SU-DHL-6 (cell line): ENCODE measurements around the gene LIN28B.

Source experiments
- CTCF ChIP-seq: fragments of 200-600 bp; sonication (generic); IDR thresholded peaks from one replicate; pipeline ENCODE4 v1.5.1; 2017; ENCODE audit warnings: antibody characterized with exemption, mild to moderate bottlenecking, low read length, moderate library complexity; ENCODE audit not compliant: insufficient read depth, poor library complexity, severe bottlenecking
- EZH2phosphoT487 ChIP-seq: fragments of 200-600 bp; sonication (generic), shearing (Covaris generic); conservative IDR thresholded peaks from 2 replicates; pipeline ENCODE4 v1.6.1; 2018; ENCODE audit warnings: mild to moderate bottlenecking, antibody characterized with exemption, low read length, moderate library complexity, mixed read lengths

GRCh38 chr6:105035299-105035698 lies 78.4 kb downstream of the LIN28B start:
- no peak for TF ChIP-seq CTCF
- TF ChIP-seq EZH2phosphoT487: no peak
